SK-N-SH (cell line): ENCODE data around the gene DACH1.

Experiments
- CTCF ChIP-seq: fragments of 200-600 bp; sonication (generic); IDR thresholded peaks from 2 replicates; pipeline ENCODE4 v1.6.1; 2017; ENCODE audit warnings: antibody characterized with exemption, mild to moderate bottlenecking, moderate library complexity
- JUND ChIP-seq: IDR thresholded peaks from 2 replicates; pipeline ENCODE4 v1.4.0; 2012
- MAX ChIP-seq: IDR thresholded peaks from 2 replicates; pipeline ENCODE4 v1.4.0; 2012; ENCODE audit warnings: low read depth
- MXI1 ChIP-seq: IDR thresholded peaks from 2 replicates; pipeline ENCODE4 v1.6.1; 2012; ENCODE audit warnings: mild to moderate bottlenecking, low read depth, low read length, improper control_type of control experiment
- SIN3A ChIP-seq: IDR thresholded peaks from 2 replicates; pipeline ENCODE4 v1.6.1; 2012; ENCODE audit warnings: low read depth, mild to moderate bottlenecking, low read length, moderate library complexity, borderline replicate concordance
- USF2 ChIP-seq: fragments of 150-350 bp; IDR thresholded peaks from 2 replicates; pipeline ENCODE4 v1.6.1; 2017; ENCODE audit warnings: antibody characterized with exemption, low read length, low read depth, borderline replicate concordance
- YY1 ChIP-seq: IDR thresholded peaks from 2 replicates; pipeline ENCODE4 v1.4.0; 2012; ENCODE audit warnings: low read depth, mild to moderate bottlenecking

GRCh38 chr13:71493189-71493588, 373.8 kb downstream of the DACH1 start:
- TF ChIP-seq CTCF (no peak), JUND (no peak), MAX (no peak), MXI1 (no peak), YY1 (no peak), SIN3A (no peak), USF2 (no peak)
